HL-60 (cell line): ENCODE results near the gene TSPO.
"Not testable (repeated sequence)": the region's sequence is repeated elsewhere in the genome, so short reads cannot be mapped to it uniquely, and the experiment has no call there.

Source experiments
- DNase-seq, 2 experiments: peaks; one replicate each; pipeline ENCODE4 v3.0.0-alpha.2; 2010 to 2020; ENCODE audit warnings: low read depth in 1 of 2, low spot score in 1 of 2
- H3K27ac ChIP-seq: fragments of 250-450 bp; sonication (Bioruptor Pico); replicated peaks from 2 replicates; pipeline ENCODE4 v1.5.1; 2020; ENCODE audit warnings: mild to moderate bottlenecking, moderate library complexity
- H3K27me3 ChIP-seq: fragments of 250-450 bp; sonication (Bioruptor Pico); 2 replicates; pipeline ENCODE4 v1.5.1; 2021; ENCODE audit warnings: mild to moderate bottlenecking, moderate library complexity; ENCODE audit not compliant: insufficient read depth, poor library complexity, severe bottlenecking
- H3K4me3 ChIP-seq: replicated peaks from 2 replicates; pipeline ENCODE4 v1.5.1; 2011; ENCODE audit warnings: mild to moderate bottlenecking, control low read depth, low read length; ENCODE audit not compliant: insufficient read depth
- GABPA ChIP-seq: IDR thresholded peaks from 2 replicates; pipeline ENCODE4 v1.6.1; 2012; ENCODE audit warnings: low read depth
- POLR2AphosphoS5 ChIP-seq: IDR thresholded peaks from 2 replicates; pipeline ENCODE4 v1.6.1; 2012; ENCODE audit warnings: low read depth
- SPI1 ChIP-seq: IDR thresholded peaks from 2 replicates; pipeline ENCODE4 v1.6.1; 2012; ENCODE audit warnings: low read depth, mild to moderate bottlenecking, borderline replicate concordance
- TF ChIP-seq, protein P1 (sequence below): IDR thresholded peaks from one replicate; pipeline ENCODE4 v1.5.1; 2011; ENCODE audit warnings: low read length, control low read depth, inconsistent platforms; ENCODE audit not compliant: insufficient read depth
- TF ChIP-seq, protein P2 (sequence below): IDR thresholded peaks from 2 replicates; pipeline ENCODE4 v1.6.1; 2012; ENCODE audit warnings: low read depth; ENCODE audit not compliant: insufficient replicate concordance

The TSPO gene

DNA sequence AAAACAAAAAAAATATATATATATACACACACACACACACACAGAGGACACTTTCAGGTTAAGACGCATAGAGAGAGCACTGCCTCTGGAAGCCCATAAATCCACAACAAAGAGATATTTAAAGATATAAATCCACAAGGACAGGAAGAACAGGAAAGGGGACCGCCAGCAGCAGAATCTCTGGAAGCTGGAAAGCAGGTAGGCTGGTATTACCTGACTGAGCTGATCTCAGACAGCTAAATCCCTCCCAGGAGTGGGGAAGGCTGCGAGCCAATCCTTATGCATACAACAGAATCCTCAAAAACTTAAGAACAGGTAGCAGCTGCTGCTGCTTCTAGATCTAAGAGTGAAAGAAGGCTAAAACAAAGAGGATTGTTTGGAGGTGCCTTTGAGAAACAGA is 6.4 kb upstream of the TSPO start:
- H3K27me3 ChIP-seq: no peaks in the 10 kb centered on the region
- DNase-seq: no peak
- TF ChIP-seq, protein P1, sequence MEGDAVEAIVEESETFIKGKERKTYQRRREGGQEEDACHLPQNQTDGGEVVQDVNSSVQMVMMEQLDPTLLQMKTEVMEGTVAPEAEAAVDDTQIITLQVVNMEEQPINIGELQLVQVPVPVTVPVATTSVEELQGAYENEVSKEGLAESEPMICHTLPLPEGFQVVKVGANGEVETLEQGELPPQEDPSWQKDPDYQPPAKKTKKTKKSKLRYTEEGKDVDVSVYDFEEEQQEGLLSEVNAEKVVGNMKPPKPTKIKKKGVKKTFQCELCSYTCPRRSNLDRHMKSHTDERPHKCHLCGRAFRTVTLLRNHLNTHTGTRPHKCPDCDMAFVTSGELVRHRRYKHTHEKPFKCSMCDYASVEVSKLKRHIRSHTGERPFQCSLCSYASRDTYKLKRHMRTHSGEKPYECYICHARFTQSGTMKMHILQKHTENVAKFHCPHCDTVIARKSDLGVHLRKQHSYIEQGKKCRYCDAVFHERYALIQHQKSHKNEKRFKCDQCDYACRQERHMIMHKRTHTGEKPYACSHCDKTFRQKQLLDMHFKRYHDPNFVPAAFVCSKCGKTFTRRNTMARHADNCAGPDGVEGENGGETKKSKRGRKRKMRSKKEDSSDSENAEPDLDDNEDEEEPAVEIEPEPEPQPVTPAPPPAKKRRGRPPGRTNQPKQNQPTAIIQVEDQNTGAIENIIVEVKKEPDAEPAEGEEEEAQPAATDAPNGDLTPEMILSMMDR: no peak
- TF ChIP-seq, protein P2, sequence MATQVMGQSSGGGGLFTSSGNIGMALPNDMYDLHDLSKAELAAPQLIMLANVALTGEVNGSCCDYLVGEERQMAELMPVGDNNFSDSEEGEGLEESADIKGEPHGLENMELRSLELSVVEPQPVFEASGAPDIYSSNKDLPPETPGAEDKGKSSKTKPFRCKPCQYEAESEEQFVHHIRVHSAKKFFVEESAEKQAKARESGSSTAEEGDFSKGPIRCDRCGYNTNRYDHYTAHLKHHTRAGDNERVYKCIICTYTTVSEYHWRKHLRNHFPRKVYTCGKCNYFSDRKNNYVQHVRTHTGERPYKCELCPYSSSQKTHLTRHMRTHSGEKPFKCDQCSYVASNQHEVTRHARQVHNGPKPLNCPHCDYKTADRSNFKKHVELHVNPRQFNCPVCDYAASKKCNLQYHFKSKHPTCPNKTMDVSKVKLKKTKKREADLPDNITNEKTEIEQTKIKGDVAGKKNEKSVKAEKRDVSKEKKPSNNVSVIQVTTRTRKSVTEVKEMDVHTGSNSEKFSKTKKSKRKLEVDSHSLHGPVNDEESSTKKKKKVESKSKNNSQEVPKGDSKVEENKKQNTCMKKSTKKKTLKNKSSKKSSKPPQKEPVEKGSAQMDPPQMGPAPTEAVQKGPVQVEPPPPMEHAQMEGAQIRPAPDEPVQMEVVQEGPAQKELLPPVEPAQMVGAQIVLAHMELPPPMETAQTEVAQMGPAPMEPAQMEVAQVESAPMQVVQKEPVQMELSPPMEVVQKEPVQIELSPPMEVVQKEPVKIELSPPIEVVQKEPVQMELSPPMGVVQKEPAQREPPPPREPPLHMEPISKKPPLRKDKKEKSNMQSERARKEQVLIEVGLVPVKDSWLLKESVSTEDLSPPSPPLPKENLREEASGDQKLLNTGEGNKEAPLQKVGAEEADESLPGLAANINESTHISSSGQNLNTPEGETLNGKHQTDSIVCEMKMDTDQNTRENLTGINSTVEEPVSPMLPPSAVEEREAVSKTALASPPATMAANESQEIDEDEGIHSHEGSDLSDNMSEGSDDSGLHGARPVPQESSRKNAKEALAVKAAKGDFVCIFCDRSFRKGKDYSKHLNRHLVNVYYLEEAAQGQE: no peak
- TF ChIP-seq GABPA (no peak), POLR2AphosphoS5 (no peak), SPI1 (no peak)
- no peak overlapping the region for H3K4me3 ChIP-seq
- peak overlapping the region; percentile 86 for H3K27ac ChIP-seq

GRCh38 chr22:43145371-43145770 is 6.0 kb upstream of the TSPO start:
- DNase-seq, H3K27me3 ChIP-seq, H3K4me3 ChIP-seq: not testable (repeated sequence)
- H3K27ac ChIP-seq: peak overlapping the region; percentile 86

DNA sequence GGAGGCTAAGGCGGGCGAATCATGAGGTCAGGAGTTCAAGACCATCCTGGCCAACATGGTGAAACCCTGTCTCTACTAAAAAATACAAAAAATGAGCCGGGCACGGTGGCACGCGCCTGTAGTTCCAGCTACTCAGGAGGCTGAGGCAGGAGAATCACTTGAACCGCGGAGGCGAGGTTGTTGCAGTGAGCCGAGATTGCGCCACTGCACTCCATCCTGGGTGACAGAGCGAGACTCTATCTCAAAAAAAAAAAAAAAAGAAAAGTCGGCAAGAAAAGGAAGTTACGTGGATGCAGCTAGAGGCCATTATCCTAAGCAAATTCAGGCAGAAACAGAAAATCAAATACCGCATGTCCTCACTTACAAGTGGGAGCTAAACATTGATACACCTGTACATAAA is 5.0 kb upstream of the TSPO start:
- H3K27ac ChIP-seq: peak overlapping the region; percentile 86
- H3K27me3 ChIP-seq, H3K4me3 ChIP-seq: not testable (repeated sequence)
- peak in 1 of 2 experiments; percentile 88 for DNase-seq

DNA sequence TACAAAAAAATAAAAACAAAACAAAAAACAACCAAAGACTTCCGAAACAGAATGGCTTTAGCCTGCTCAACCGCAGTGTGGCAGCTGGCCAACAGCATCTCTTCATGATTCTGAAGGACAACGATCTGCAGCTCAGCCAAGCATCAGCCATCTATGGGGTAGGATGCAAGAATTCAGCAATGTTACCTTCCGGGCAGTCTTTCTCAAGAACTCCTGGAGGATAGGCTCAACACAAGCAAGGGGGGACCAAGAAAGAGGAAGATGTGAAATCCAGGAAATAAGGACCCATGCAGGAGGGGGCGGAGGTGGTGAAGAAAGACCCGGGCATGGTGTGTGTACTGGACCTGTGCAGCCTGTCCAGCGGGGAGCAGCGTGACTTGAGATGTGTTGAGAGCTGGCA is 3.5 kb upstream of the TSPO start:
- H3K27me3 ChIP-seq: no peaks in the 10 kb centered on the region
- TF ChIP-seq, protein P1: no peak
- TF ChIP-seq SPI1: no peak
- peak overlapping the region; percentile 86 for H3K27ac ChIP-seq
- H3K4me3 ChIP-seq: peak overlapping the region; percentile 15
- peak in 1 of 2 experiments; percentile 92 for DNase-seq

DNA sequence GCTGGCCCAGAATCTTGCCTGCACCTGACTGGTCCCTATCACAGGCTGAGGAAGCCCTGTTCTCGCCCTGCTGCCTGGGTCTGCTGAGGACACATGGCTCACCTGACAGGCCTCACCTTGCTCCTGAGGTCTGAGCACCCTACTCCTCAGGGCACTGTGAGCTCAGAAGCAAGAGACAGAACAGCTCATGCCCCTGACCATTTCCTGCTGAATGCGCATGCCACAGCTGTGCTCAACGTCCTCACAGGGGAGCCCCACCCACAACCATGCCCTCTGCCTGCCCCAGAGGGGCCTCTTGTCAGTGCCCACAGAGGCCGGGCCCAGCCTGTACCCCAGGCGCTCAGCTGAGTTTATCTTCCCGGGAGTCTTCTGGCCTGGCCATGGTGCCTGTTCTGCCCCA is 2.8 kb upstream of the TSPO start:
- no peak overlapping the region for H3K4me3 ChIP-seq
- H3K27me3 ChIP-seq: no peaks in the 10 kb centered on the region
- H3K27ac ChIP-seq: peak overlapping the region; percentile 86
- TF ChIP-seq, protein P1: no peak
- TF ChIP-seq SPI1 (no peak), GABPA (no peak), POLR2AphosphoS5 (no peak)
- TF ChIP-seq, protein P2: no peak
- DNase-seq: peak in 1 of 2 experiments; percentile 85
